Measurements from ENCODE around the gene AHR. TPM values are rescaled to one million over a fixed set of nuclear protein-coding genes. Genes with fewer than 3 reads are reported as not detected.

AHR gene
- total RNA-seq, 1 experiment from 2014 or later = not detected

DNA sequence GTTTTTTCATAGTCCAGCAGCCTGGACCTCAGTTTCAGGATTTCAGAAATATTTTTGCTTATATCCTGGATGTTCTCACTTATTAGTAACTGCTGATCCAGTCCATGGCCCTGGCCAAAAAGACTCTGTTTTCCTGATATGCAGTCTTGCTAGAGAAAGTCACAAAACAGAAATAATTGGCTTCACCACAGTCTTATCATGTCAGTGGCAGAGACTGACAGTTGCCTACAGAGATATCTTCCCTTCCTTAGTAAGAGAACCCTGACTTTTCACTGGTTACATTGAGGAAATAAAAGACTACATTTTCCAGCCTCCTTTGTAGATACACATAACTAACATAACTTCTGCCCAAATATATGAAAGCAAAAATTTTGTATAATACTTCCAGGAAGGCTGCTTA is 56.6 kb downstream of the AHR start:
- H3K27ac ChIP-seq (ENCODE audit: low read length) = no peak overlapping the region
- H3K4me2 ChIP-seq (ENCODE audit: low read depth, low read length, poor library complexity, severe bottlenecking) = no peak overlapping the region

DNA sequence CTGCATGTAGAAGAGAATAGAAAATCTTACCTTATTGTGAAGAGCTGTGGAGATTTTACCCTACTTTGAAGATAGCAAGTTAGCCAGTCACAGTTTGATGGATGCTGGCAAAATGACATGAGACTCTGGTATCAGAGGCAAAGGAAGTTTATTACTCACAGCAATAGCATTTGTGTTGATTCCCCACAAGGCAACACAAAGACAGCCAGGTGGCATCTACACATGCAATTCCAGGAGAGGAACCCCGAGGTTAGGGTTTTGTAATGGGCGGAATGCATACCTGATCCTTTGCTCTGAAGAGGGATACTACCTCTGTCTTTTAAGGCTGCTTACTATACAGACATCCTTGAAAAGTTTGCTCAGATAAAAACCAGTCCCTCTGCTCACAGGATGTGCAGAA is 59.5 kb downstream of the AHR start:
- no peaks in the 10 kb centered on the region for H3K4me1 ChIP-seq (ENCODE audit: low read length)
- no peak for DNase-seq
- H4K20me1 ChIP-seq (ENCODE audit: insufficient read depth, low read depth, low read length) = no peaks in the 10 kb centered on the region
- no peaks in the 10 kb centered on the region for H3K9me3 ChIP-seq (ENCODE audit: low read length)
- H3K9me2 ChIP-seq (replicated peaks; ENCODE audit: insufficient read depth, low read length) = no peaks in the 10 kb centered on the region; the same call in 1 of the 2 replicates
- H2AFZ ChIP-seq (ENCODE audit: low read length) = no peak overlapping the region
- no peak overlapping the region for H3K27ac ChIP-seq (ENCODE audit: low read length)
- H3K27me3 ChIP-seq (ENCODE audit: low read length) = no peaks in the 10 kb centered on the region
- no peaks in the 10 kb centered on the region for H3K36me3 ChIP-seq (ENCODE audit: insufficient read depth, low read length)
- no peak overlapping the region for H3K9ac ChIP-seq (ENCODE audit: low read length)
- H3K4me3 ChIP-seq (ENCODE audit: low read length) = no peak overlapping the region
- H3K79me2 ChIP-seq (ENCODE audit: low read length) = no peaks in the 10 kb centered on the region
- H3K4me2 ChIP-seq (ENCODE audit: low read depth, low read length, poor library complexity, severe bottlenecking) = no peak overlapping the region

More for the DNA sequence above, 56.6 kb downstream of the AHR start:
- no peaks in the 10 kb centered on the region for H4K20me1 ChIP-seq (ENCODE audit: insufficient read depth, low read depth, low read length)
- no peaks in the 10 kb centered on the region for H3K27me3 ChIP-seq (ENCODE audit: low read length)
- H3K79me2 ChIP-seq (ENCODE audit: low read length) = no peaks in the 10 kb centered on the region
- H3K9me2 ChIP-seq (replicated peaks; ENCODE audit: insufficient read depth, low read length) = no peaks in the 10 kb centered on the region
- no peak for DNase-seq
- H3K4me3 ChIP-seq (ENCODE audit: low read length) = no peak overlapping the region
- no peaks in the 10 kb centered on the region for H3K9me3 ChIP-seq (ENCODE audit: low read length)
- H3K36me3 ChIP-seq (ENCODE audit: insufficient read depth, low read length) = no peaks in the 10 kb centered on the region
- no peak overlapping the region for H2AFZ ChIP-seq (ENCODE audit: low read length)
- H3K9ac ChIP-seq (ENCODE audit: low read length) = no peak overlapping the region
- no peaks in the 10 kb centered on the region for H3K4me1 ChIP-seq (ENCODE audit: low read length)

DNA sequence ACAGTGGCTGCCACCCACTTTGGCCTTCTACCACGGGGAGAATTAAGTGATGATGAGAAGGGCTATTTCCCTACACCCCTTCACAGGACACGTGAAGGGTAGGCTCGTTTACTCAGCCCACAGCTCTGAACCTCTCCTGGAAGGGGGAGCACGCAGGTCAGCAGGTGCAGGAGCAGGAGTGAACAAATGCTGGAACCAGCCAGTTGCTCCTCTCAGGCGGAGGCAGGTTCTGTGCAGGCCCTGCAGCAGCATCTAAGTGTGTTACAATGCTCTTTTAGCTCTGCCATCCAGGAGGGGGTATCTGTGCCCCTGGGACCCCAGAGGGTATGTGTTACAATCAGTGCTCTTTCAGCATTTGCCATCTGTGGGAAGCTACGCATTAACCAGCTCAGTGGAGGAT is 61.2 kb downstream of the AHR start:
- H3K4me3 ChIP-seq (ENCODE audit: low read length) = no peak overlapping the region
- no peak overlapping the region for H3K27ac ChIP-seq (ENCODE audit: low read length)
- H4K20me1 ChIP-seq (ENCODE audit: insufficient read depth, low read depth, low read length) = no peaks in the 10 kb centered on the region
- no peak for DNase-seq
- no peaks in the 10 kb centered on the region; the same call in 1 of the 2 replicates for H3K9me2 ChIP-seq (replicated peaks; ENCODE audit: insufficient read depth, low read length)
- H3K9me3 ChIP-seq (ENCODE audit: low read length) = no peaks in the 10 kb centered on the region
- no peaks in the 10 kb centered on the region for H3K36me3 ChIP-seq (ENCODE audit: insufficient read depth, low read length)
- no peaks in the 10 kb centered on the region for H3K27me3 ChIP-seq (ENCODE audit: low read length)
- H3K79me2 ChIP-seq (ENCODE audit: low read length) = no peaks in the 10 kb centered on the region
- no peak overlapping the region for H3K4me2 ChIP-seq (ENCODE audit: low read depth, low read length, poor library complexity, severe bottlenecking)
- no peak overlapping the region for H2AFZ ChIP-seq (ENCODE audit: low read length)
- no peak overlapping the region for H3K9ac ChIP-seq (ENCODE audit: low read length)
- H3K4me1 ChIP-seq (ENCODE audit: low read length) = no peaks in the 10 kb centered on the region

DNA sequence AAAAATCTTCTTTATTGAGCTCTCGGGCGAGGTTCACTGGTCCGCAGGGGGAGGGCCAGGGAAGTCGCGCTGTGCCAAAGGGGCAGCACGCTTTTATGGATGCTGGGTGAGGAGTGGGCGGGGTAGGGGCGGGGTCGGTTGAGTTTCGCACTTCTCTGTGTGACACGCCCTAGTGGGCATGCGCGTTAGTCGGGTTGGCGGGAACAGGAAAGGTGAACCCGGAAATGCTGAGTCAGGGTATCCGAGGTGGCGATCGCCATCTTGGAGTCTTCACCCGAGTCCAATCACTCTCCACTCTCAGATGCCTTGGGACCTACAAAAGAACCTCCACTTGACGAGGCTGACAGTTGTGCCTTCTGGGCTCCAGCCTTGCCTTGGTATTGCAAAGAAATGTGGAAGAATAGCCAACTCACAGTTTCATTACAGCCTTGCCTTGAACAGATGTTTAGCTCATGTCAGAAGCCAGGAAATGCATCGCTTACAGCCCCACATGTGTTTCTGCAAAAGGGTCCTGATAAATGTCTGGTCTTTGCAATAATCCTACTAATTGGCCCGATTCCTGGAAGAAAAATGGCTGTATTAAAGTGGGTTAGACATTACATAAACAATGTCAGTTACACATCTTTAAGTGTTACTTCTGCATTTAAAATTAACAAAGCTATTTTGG is 64.1 kb downstream of the AHR start:
- no peak overlapping the region for H3K4me3 ChIP-seq (ENCODE audit: low read length)
- no peaks in the 10 kb centered on the region for H3K4me1 ChIP-seq (ENCODE audit: low read length)
- H3K4me2 ChIP-seq (ENCODE audit: low read depth, low read length, poor library complexity, severe bottlenecking) = no peak overlapping the region
- H3K9me2 ChIP-seq (replicated peaks; ENCODE audit: insufficient read depth, low read length) = no peaks in the 10 kb centered on the region; the same call in 1 of the 2 replicates
- H3K9ac ChIP-seq (ENCODE audit: low read length) = no peak overlapping the region
- H3K9me3 ChIP-seq (ENCODE audit: low read length) = no peaks in the 10 kb centered on the region
- no peak overlapping the region for H3K27ac ChIP-seq (ENCODE audit: low read length)
- DNase-seq = no peak
- no peaks in the 10 kb centered on the region for H3K27me3 ChIP-seq (ENCODE audit: low read length)
- H3K36me3 ChIP-seq (ENCODE audit: insufficient read depth, low read length) = no peaks in the 10 kb centered on the region
- no peak overlapping the region for H2AFZ ChIP-seq (ENCODE audit: low read length)
- no peaks in the 10 kb centered on the region for H4K20me1 ChIP-seq (ENCODE audit: insufficient read depth, low read depth, low read length)
- H3K79me2 ChIP-seq (ENCODE audit: low read length) = no peaks in the 10 kb centered on the region

DNA sequence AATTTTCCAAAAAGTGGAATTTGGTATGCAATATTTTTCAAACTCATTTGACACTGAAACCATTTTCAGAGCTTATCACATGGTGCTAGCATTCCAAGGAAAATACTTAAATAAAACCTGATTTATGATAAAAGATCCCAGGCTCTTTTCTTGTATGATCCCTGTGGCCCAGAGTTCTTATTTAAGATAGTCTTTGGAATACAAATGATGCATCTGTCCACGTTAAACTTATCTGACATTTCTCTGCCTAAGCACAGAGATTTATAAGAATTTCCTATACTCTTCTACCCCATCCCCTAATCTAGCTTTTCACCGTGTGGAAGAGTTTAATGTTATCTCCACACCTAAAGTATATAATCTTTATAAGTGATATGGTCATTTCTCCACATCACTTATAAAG is 66.2 kb downstream of the AHR start:
- Histone ChIP-seq H3K4me2 (ENCODE audit: low read depth, low read length, poor library complexity, severe bottlenecking) (no peak overlapping the region), H3K9ac (ENCODE audit: low read length) (no peak overlapping the region), H3K4me1 (ENCODE audit: low read length) (no peaks in the 10 kb centered on the region)

DNA sequence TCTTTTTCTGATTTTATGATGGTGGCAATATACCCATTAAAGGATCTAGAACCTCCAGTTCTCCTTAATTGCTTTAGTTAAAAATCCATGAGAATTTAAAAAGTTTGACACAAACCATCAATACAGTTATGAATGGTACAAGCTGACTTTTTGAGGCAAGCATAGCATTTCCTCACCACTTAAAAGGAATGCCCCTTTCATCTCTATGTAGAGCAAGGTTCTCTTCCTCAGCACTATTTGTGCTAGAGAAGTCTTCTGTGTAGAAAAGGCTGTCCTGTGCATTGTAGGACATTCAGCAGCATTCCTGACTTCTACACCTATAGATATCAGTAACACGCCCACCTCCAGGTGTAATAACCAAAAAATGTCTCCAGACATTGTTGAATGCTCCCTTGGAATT is 67.3 kb downstream of the AHR start:
- Histone ChIP-seq H3K9me3 (ENCODE audit: low read length) (no peaks in the 10 kb centered on the region), H3K4me1 (ENCODE audit: low read length) (no peaks in the 10 kb centered on the region), H3K9ac (ENCODE audit: low read length) (no peak overlapping the region), H3K4me3 (ENCODE audit: low read length) (no peak overlapping the region), H4K20me1 (ENCODE audit: insufficient read depth, low read depth, low read length) (no peaks in the 10 kb centered on the region), H3K9me2 (replicated peaks; ENCODE audit: insufficient read depth, low read length) (no peaks in the 10 kb centered on the region; the same call in 1 of the 2 replicates), H3K27ac (ENCODE audit: low read length) (no peak overlapping the region), H3K79me2 (ENCODE audit: low read length) (no peaks in the 10 kb centered on the region), H3K36me3 (ENCODE audit: insufficient read depth, low read length) (no peaks in the 10 kb centered on the region), H2AFZ (ENCODE audit: low read length) (no peak overlapping the region), H3K4me2 (ENCODE audit: low read depth, low read length, poor library complexity, severe bottlenecking) (no peak overlapping the region), H3K27me3 (ENCODE audit: low read length) (no peaks in the 10 kb centered on the region)
- DNase-seq = no peak

More for the DNA sequence above, 66.2 kb downstream of the AHR start:
- Histone ChIP-seq H4K20me1 (ENCODE audit: insufficient read depth, low read depth, low read length) (no peaks in the 10 kb centered on the region), H3K79me2 (ENCODE audit: low read length) (no peaks in the 10 kb centered on the region), H3K27ac (ENCODE audit: low read length) (no peak overlapping the region), H3K27me3 (ENCODE audit: low read length) (no peaks in the 10 kb centered on the region), H3K9me3 (ENCODE audit: low read length) (no peaks in the 10 kb centered on the region), H2AFZ (ENCODE audit: low read length) (no peak overlapping the region), H3K9me2 (replicated peaks; ENCODE audit: insufficient read depth, low read length) (no peaks in the 10 kb centered on the region; the same call in 1 of the 2 replicates), H3K4me3 (ENCODE audit: low read length) (no peak overlapping the region), H3K36me3 (ENCODE audit: insufficient read depth, low read length) (no peaks in the 10 kb centered on the region)
- no peak for DNase-seq

DNA sequence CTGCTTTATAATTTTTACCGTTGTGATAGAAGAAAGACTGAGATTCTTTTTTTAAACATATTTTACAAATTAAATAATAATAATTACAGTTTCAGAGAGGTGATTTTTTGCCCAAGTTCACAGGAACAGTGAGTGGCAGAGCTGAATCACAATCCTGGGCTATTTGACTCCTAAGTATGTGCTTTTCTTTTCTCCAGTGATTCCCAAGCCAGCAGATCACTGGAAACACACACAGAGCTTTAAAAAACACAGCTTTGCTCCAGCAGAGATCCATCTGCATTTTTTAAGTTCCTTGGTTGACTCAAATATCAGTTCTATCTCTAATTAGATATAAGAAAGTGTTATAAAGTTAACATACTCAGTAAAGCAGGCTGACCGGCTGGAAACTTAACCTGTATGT is 69.0 kb downstream of the AHR start:
- Histone ChIP-seq H3K36me3 (ENCODE audit: insufficient read depth, low read length) (no peaks in the 10 kb centered on the region), H3K4me2 (ENCODE audit: low read depth, low read length, poor library complexity, severe bottlenecking) (no peak overlapping the region), H3K9ac (ENCODE audit: low read length) (no peak overlapping the region), H3K27ac (ENCODE audit: low read length) (no peak overlapping the region), H3K4me3 (ENCODE audit: low read length) (no peak overlapping the region), H4K20me1 (ENCODE audit: insufficient read depth, low read depth, low read length) (no peaks in the 10 kb centered on the region), H3K27me3 (ENCODE audit: low read length) (no peaks in the 10 kb centered on the region), H3K4me1 (ENCODE audit: low read length) (no peaks in the 10 kb centered on the region), H3K79me2 (ENCODE audit: low read length) (no peaks in the 10 kb centered on the region), H3K9me2 (replicated peaks; ENCODE audit: insufficient read depth, low read length) (no peaks in the 10 kb centered on the region), H2AFZ (ENCODE audit: low read length) (no peak overlapping the region), H3K9me3 (ENCODE audit: low read length) (no peaks in the 10 kb centered on the region)
- no peak for DNase-seq

DNA sequence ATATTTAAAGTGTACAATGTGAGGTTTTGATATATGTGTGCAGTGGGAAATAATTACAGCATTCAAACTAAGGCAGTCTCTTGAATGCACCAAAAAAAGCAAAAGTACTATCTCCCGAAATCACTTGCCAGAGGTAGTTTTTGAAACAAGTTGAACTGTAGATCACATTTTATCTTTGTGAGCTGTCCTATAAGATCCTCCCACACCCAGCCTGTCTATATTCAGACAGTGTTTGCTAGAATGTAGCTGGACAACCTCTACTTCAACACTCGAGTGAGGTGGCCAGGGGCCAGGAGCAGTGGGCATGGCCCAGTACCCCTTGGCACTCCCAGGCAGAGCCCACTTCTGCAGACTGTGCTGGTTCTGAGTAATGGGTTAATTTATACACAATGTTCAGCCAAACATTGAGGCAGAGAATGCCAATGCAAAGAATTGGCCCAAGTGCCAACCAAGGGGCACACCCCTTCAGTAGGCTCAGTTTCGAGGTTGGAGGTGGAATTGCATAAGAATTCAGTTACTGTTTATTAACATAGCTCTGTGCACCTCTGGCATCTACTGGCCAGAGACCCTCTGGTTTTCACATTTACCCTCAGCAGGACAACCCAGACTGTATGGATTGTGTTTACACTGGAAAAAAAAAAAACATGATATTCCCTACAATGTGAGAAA is 70.5 kb downstream of the AHR start:
- no peaks in the 10 kb centered on the region for H4K20me1 ChIP-seq (ENCODE audit: insufficient read depth, low read depth, low read length)
- no peak overlapping the region for H3K4me3 ChIP-seq (ENCODE audit: low read length)
- H3K4me2 ChIP-seq (ENCODE audit: low read depth, low read length, poor library complexity, severe bottlenecking) = no peak overlapping the region
- H3K9me3 ChIP-seq (ENCODE audit: low read length) = no peaks in the 10 kb centered on the region
- no peaks in the 10 kb centered on the region for H3K9me2 ChIP-seq (replicated peaks; ENCODE audit: insufficient read depth, low read length)
- no peak for DNase-seq
- H2AFZ ChIP-seq (ENCODE audit: low read length) = no peak overlapping the region
- no peaks in the 10 kb centered on the region for H3K27me3 ChIP-seq (ENCODE audit: low read length)
- H3K79me2 ChIP-seq (ENCODE audit: low read length) = no peaks in the 10 kb centered on the region
- no peaks in the 10 kb centered on the region for H3K4me1 ChIP-seq (ENCODE audit: low read length)
- H3K9ac ChIP-seq (ENCODE audit: low read length) = no peak overlapping the region
- no peak overlapping the region for H3K27ac ChIP-seq (ENCODE audit: low read length)
- H3K36me3 ChIP-seq (ENCODE audit: insufficient read depth, low read length) = no peaks in the 10 kb centered on the region

Data from Karpas-422 (cell line).